ENCODE data around the gene LAMA2. TPM values are rescaled to one million over a fixed set of nuclear protein-coding genes. Genes with fewer than 3 reads are reported as not detected.
A peak's percentile ranks its signal among the peaks of the same experiment; 100 is the strongest.

The LAMA2 gene
- total RNA-seq, 1 donor = 9.4 TPM

GRCh38 chr6:129455126-129455769 is 572.3 kb downstream of the LAMA2 start:
- Histone ChIP-seq H3K4me1 (ENCODE audit: insufficient read depth, low read length) (no peaks in the 10 kb centered on the region), H3K4me2 (ENCODE audit: insufficient read depth, low read length) (no peak overlapping the region), H3K27me3 (ENCODE audit: insufficient read depth, low read length) (no peaks in the 10 kb centered on the region), H4K20me1 (ENCODE audit: insufficient read depth, low read length) (no peaks in the 10 kb centered on the region), H3K4me3 (ENCODE audit: insufficient read depth, low read length) (no peak overlapping the region), H2AFZ (ENCODE audit: low read length) (no peak overlapping the region), H3K36me3 (ENCODE audit: insufficient read depth, low read length) (no peaks in the 10 kb centered on the region), H3K27ac (ENCODE audit: low read depth, low read length) (no peak overlapping the region), H3K9me3 (ENCODE audit: low read depth, low read length) (no peaks in the 10 kb centered on the region), H3K79me2 (ENCODE audit: insufficient read depth, low read length) (no peaks in the 10 kb centered on the region)
- TF ChIP-seq CTCF (IDR thresholded peaks at IDR 0.05; ENCODE audit: extremely low read depth, low read depth, low read length) = no peak
- no peak for DNase-seq (ENCODE audit: insufficient read length, low spot score, missing footprints)

- H2AFZ ChIP-seq (ENCODE audit: low read length) = no peak overlapping the region
- no peak for DNase-seq (ENCODE audit: insufficient read length, low spot score, missing footprints)
- H3K36me3 ChIP-seq (ENCODE audit: insufficient read depth, low read length) = no peaks in the 10 kb centered on the region
- H3K4me1 ChIP-seq (ENCODE audit: insufficient read depth, low read length) = no peaks in the 10 kb centered on the region
- H4K20me1 ChIP-seq (ENCODE audit: insufficient read depth, low read length) = no peaks in the 10 kb centered on the region
- TF ChIP-seq CTCF (IDR thresholded peaks at IDR 0.05; ENCODE audit: extremely low read depth, low read depth, low read length) = no peak
- no peak overlapping the region for H3K27ac ChIP-seq (ENCODE audit: low read depth, low read length)
- H3K4me3 ChIP-seq (ENCODE audit: insufficient read depth, low read length) = no peak overlapping the region
- H3K27me3 ChIP-seq (ENCODE audit: insufficient read depth, low read length) = no peaks in the 10 kb centered on the region
- H3K79me2 ChIP-seq (ENCODE audit: insufficient read depth, low read length) = no peaks in the 10 kb centered on the region
- H3K4me2 ChIP-seq (ENCODE audit: insufficient read depth, low read length) = no peak overlapping the region
- H3K9me3 ChIP-seq (ENCODE audit: low read depth, low read length) = no peaks in the 10 kb centered on the region
Measured at GRCh38 chr6:129460221-129460620, 577.3 kb downstream of the LAMA2 start.

GRCh38 chr6:129469070-129469662 is 586.2 kb downstream of the LAMA2 start:
- no peaks in the 10 kb centered on the region for H3K4me1 ChIP-seq (ENCODE audit: insufficient read depth, low read length)
- H3K79me2 ChIP-seq (ENCODE audit: insufficient read depth, low read length) = no peaks in the 10 kb centered on the region
- H3K4me3 ChIP-seq (ENCODE audit: insufficient read depth, low read length) = no peak overlapping the region
- H3K36me3 ChIP-seq (ENCODE audit: insufficient read depth, low read length) = no peaks in the 10 kb centered on the region
- no peak overlapping the region for H3K27ac ChIP-seq (ENCODE audit: low read depth, low read length)
- TF ChIP-seq CTCF (IDR thresholded peaks at IDR 0.05; ENCODE audit: extremely low read depth, low read depth, low read length) = peak; percentile 32
- no peaks in the 10 kb centered on the region for H4K20me1 ChIP-seq (ENCODE audit: insufficient read depth, low read length)
- no peaks in the 10 kb centered on the region for H3K9me3 ChIP-seq (ENCODE audit: low read depth, low read length)
- DNase-seq (ENCODE audit: insufficient read length, low spot score, missing footprints) = no peak
- no peak overlapping the region for H3K4me2 ChIP-seq (ENCODE audit: insufficient read depth, low read length)
- no peak overlapping the region for H2AFZ ChIP-seq (ENCODE audit: low read length)
- H3K27me3 ChIP-seq (ENCODE audit: insufficient read depth, low read length) = no peaks in the 10 kb centered on the region

GRCh38 chr6:129472239-129472638 is 589.3 kb downstream of the LAMA2 start:
- Histone ChIP-seq H3K27me3 (ENCODE audit: insufficient read depth, low read length) (no peaks in the 10 kb centered on the region), H3K4me2 (ENCODE audit: insufficient read depth, low read length) (no peak overlapping the region), H2AFZ (ENCODE audit: low read length) (no peak overlapping the region), H4K20me1 (ENCODE audit: insufficient read depth, low read length) (no peaks in the 10 kb centered on the region), H3K36me3 (ENCODE audit: insufficient read depth, low read length) (no peaks in the 10 kb centered on the region), H3K27ac (ENCODE audit: low read depth, low read length) (no peak overlapping the region), H3K4me1 (ENCODE audit: insufficient read depth, low read length) (no peaks in the 10 kb centered on the region), H3K9me3 (ENCODE audit: low read depth, low read length) (no peaks in the 10 kb centered on the region), H3K4me3 (ENCODE audit: insufficient read depth, low read length) (no peak overlapping the region), H3K79me2 (ENCODE audit: insufficient read depth, low read length) (no peaks in the 10 kb centered on the region)
- TF ChIP-seq CTCF (IDR thresholded peaks at IDR 0.05; ENCODE audit: extremely low read depth, low read depth, low read length) = no peak
- no peak for DNase-seq (ENCODE audit: insufficient read length, low spot score, missing footprints)

Data from osteoblast (primary cell).